ENCODE measurements around the gene SHISA5.

- TF ChIP-seq PPARA (CRISPR knock-in tag; IDR thresholded peaks at IDR 0.05; ENCODE audit: borderline replicate concordance) (no peak), ZNF8 (CRISPR knock-in tag; IDR thresholded peaks at IDR 0.05) (no peak), CREB5 (CRISPR knock-in tag; IDR thresholded peaks at IDR 0.05; ENCODE audit: low read depth) (no peak), TOX (CRISPR knock-in tag; IDR thresholded peaks at IDR 0.05; ENCODE audit: borderline replicate concordance) (no peak), ZNF70 (CRISPR knock-in tag; IDR thresholded peaks at IDR 0.05) (no peak), CSRNP3 (CRISPR knock-in tag; IDR thresholded peaks at IDR 0.05) (no peak), PATZ1 (CRISPR knock-in tag; IDR thresholded peaks at IDR 0.05; ENCODE audit: borderline replicate concordance) (no peak), OSR1 (CRISPR knock-in tag; IDR thresholded peaks at IDR 0.05) (no peak), ESRRG (CRISPR knock-in tag; IDR thresholded peaks at IDR 0.05) (no peak), CSDC2 (CRISPR knock-in tag; IDR thresholded peaks at IDR 0.05) (no peak)
Measured at GRCh38 chr3:48486952-48487351, 17.0 kb downstream of the SHISA5 start.

All from SK-N-SH treated with all-trans-retinoic acid at 6 μM for 48 hours (cell line).